Omental fat pad (tissue), 4 donors: ENCODE data around the gene SLC35D3. TPM values are rescaled to one million over a fixed set of nuclear protein-coding genes. Genes with fewer than 3 reads are reported as not detected.
"Not testable (repeated sequence)": the region's sequence is repeated elsewhere in the genome, so short reads cannot be mapped to it uniquely, and the experiment has no call there.

Experiments
- ATAC-seq: fragments of 150-250 bp; one replicate; pipeline ENCODE4 v1.9.1; 2016; ENCODE audit warnings: mild to moderate bottlenecking, moderate library complexity; ENCODE audit not compliant: low FRiP score
- DNase-seq: peaks from one replicate; pipeline ENCODE4 v3.0.0-alpha.2; 2019; ENCODE audit warnings: low spot score
- CTCF ChIP-seq, 3 donors: fragments of 450-650 bp; IDR thresholded peaks; one replicate each; pipeline ENCODE4 v1.5.1; 2016 to 2017; ENCODE audit warnings: antibody characterized with exemption in 3 of 3, mild to moderate bottlenecking in 3 of 3, moderate library complexity in 2 of 3
- total RNA-seq, 4 donors: library from RNA; depleted of rRNA; stranded (reverse); fragments of >200 nt; gene quantifications; one replicate each; pipeline ENCODE4 v1.1.0, GENCODE V29; 2016

The SLC35D3 gene
- total RNA-seq, 4 donors from 2014 or later = not detected

DNA sequence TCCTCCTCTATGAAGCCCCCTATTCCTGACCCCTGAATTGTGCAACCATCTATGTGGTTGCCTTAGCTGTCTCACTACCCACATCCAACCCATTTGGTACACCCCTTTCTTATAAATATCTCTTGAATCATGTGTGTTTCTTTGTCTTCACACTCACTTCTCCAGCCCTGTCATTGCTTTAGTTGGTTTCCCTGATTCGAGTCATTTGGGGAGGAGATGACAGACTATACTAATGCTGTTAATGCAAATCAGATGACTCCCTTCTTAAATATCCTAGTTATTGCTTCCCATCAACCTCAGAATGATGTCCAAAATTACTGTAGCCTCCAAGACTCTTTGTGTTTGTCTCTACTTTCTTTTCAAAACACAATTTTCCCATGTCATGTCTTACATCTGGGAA lies 23.0 kb downstream of the SLC35D3 start:
- DNase-seq = no peak
- TF ChIP-seq CTCF (IDR thresholded peaks at IDR 0.05) = no peak
- ATAC-seq = no peak

DNA sequence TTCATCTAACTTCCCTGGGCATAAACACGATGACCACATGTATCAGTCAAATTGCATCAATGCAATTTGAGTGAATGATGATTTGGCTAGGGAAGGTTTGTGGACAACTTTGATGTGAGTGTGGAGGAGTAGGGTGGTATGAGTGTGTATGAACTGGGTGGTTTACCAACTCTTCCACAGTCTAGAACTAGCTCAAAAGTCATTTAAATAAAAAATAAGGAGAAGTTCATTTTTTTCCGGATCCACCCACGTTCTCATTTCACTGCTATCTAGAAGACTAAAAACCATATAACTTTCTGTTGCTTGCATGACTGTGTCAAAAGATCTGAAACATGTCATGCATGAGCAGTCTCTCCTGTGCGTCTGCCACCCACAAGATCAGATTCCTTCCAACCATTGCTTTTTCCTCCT lies 23.6 kb downstream of the SLC35D3 start:
- no peak for ATAC-seq
- DNase-seq = no peak
- TF ChIP-seq CTCF (IDR thresholded peaks at IDR 0.05) = no peak

DNA sequence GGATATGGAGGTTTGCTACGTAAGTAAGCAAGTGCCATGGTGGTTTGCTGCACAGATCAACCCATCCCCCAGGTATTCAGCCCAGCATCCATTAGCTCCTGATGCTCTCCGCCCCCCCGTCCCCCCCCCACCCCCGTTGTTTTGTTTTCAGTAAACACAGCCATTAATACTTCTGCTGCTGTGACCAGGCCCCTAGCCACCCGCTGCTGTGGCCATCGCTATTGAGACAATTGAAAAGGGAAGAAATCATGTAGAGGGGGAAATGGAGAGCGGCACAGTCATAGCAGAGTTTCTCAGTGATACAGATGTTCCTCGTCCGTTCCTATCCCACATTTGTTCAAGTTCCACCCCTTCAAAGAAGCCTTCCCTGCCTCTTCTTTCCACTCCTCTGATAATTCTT lies 24.9 kb downstream of the SLC35D3 start:
- TF ChIP-seq CTCF (IDR thresholded peaks at IDR 0.05) = no peak
- DNase-seq (no peak), ATAC-seq (no peak)

DNA sequence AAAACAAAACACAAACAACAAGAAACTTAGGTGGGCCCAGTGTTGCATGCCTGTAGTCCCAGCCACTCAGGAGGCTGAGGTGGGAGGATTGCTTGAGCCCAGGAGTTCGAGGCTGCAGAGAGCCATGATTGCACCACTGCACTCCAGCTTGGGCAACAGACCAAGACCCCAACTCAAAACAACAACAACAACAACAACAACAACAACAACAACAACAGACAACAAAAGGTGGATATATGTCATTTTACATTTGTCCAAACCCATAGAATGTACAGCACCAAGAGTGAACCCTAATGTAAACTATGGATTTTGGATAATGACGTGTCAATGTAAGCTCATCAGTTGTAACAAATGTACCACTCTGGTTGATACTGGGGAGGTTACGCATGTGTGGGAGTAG lies 27.9 kb downstream of the SLC35D3 start:
- DNase-seq, ATAC-seq: not testable (repeated sequence)

GRCh38 chr6:136950436-136951126 lies 28.5 kb downstream of the SLC35D3 start:
- TF ChIP-seq CTCF (IDR thresholded peaks at IDR 0.05) = no peak
- no peak for DNase-seq
- no peak for ATAC-seq

GRCh38 chr6:136952714-136953260 lies 30.7 kb downstream of the SLC35D3 start:
- no peak for TF ChIP-seq CTCF (IDR thresholded peaks at IDR 0.05)
- ATAC-seq = no peak

DNA sequence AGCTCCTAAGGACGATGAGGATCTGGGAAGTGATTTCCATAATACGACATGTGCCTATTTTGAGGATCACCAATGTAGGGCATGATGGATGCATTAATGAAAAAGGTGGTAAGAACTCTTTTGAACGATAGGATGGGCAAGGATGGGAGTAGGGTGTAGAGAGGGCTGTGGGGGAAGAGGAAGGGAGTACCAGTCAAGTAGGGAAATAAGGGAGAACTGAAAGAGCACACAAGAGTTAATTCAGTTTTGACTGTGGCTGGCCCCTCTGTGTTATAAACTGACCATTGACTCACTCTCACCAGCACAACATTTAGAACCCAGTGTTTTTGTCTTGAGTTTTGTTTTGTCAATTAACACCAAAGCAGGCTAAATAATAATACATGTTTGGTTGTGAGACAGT lies 33.0 kb downstream of the SLC35D3 start:
- TF ChIP-seq CTCF (IDR thresholded peaks at IDR 0.05) = no peak
- ATAC-seq (no peak), DNase-seq (no peak)

More at GRCh38 chr6:136952714-136953260, 30.7 kb downstream of the SLC35D3 start:
- DNase-seq = no peak
